Measurements from ENCODE around the gene PRKACA. TPM values are rescaled to one million over a fixed set of nuclear protein-coding genes. Genes with fewer than 3 reads are reported as not detected.

PRKACA gene
- total and polyA plus RNA-seq, 4 experiments from 2014 or later = 0.42 to 51.7 (median 25.6) TPM

- Histone ChIP-seq H3K4me1 (ENCODE audit: insufficient read depth, low read length) (peaks cover 18% of the 10 kb centered on the region), H3K36me3 (ENCODE audit: insufficient read depth, low read length) (no peaks in the 10 kb centered on the region), H3K27ac (ENCODE audit: low read depth, low read length) (no peak overlapping the region), H3K4me3 (ENCODE audit: low read length in 2 of 2) (no peak overlapping the region), H3K9me3 (ENCODE audit: control insufficient read depth in 1 of 2, low read length in 2 of 2) (no peaks in the 10 kb centered on the region), H3K27me3 (ENCODE audit: insufficient read depth, low read length) (no peaks in the 10 kb centered on the region)
- Mint-ChIP-seq H3K27ac (peak overlapping the region in 3 of 7 donors; percentile 38 to 75 (median 51)), H3K4me1 (peaks cover 20 to 45% (median 31%) of the 10 kb centered on the region in 4 donors), H3K27me3 (no peaks in the 10 kb centered on the region), H3K4me3 (peak overlapping the region in 5 of 8 donors; percentile 4 to 56 (median 39)), H3K36me3 (peaks cover 3 to 6% of the 10 kb centered on the region in 2 donors), H3K9me3 (no peaks in the 10 kb centered on the region)
- intact Hi-C loops (cut with micrococcal nuclease) = no loop called here
- DNase-seq = no peak
- CTCF ChIA-PET (ENCODE audit: partially characterized antibody) = interaction anchor here (0.8 to 4.2 kb wide), 11 partner anchors 8 to 340 kb away, joined by 3 to 14 read pairs (median 4); no protein-coding TSS in a partner anchor
- POLR2A ChIA-PET (ENCODE audit: partially characterized antibody) = interaction anchor here (1.1 to 1.4 kb wide), 2 partner anchors 22 to 368 kb away, joined by 3 read pairs; partner anchors contain the start of gene PRKACA
Observed at GRCh38 chr19:14139944-14140343, 22.4 kb upstream of the PRKACA start.

- Histone ChIP-seq H3K36me3 (ENCODE audit: insufficient read depth, low read length) (no peaks in the 10 kb centered on the region), H3K4me3 (ENCODE audit: low read length in 2 of 2) (no peak overlapping the region), H3K4me1 (ENCODE audit: insufficient read depth, low read length) (peaks cover 18% of the 10 kb centered on the region), H3K9me3 (ENCODE audit: control insufficient read depth in 1 of 2, low read length in 2 of 2) (no peaks in the 10 kb centered on the region), H3K27ac (ENCODE audit: low read depth, low read length) (no peak overlapping the region), H3K27me3 (ENCODE audit: insufficient read depth, low read length) (no peaks in the 10 kb centered on the region)
- no peaks in the 10 kb centered on the region for H3K9me3 Mint-ChIP-seq
- H3K36me3 Mint-ChIP-seq = peaks cover 3 to 6% of the 10 kb centered on the region in 2 donors
- H3K27ac Mint-ChIP-seq = peak overlapping the region; percentile 25 to 75 (median 61)
- POLR2A ChIA-PET (ENCODE audit: partially characterized antibody) = interaction anchor here (0.8 to 3.1 kb wide), 5 partner anchors 10 to 369 kb away, joined by 4 to 48 read pairs (median 17); no protein-coding TSS in a partner anchor
- intact Hi-C loops (cut with micrococcal nuclease) = no loop called here
- peak overlapping the region; percentile 51 to 81 (median 72) for H3K4me3 Mint-ChIP-seq
- no peak for DNase-seq
- peaks cover 20 to 45% (median 31%) of the 10 kb centered on the region in 4 donors for H3K4me1 Mint-ChIP-seq
- H3K27me3 Mint-ChIP-seq = no peaks in the 10 kb centered on the region
- CTCF ChIA-PET (ENCODE audit: partially characterized antibody) = interaction anchor here (1.2 to 4.2 kb wide), 4 partner anchors 9 to 293 kb away, joined by 3 to 14 read pairs (median 9); no protein-coding TSS in a partner anchor
Observed at GRCh38 chr19:14138576-14139265, 21.2 kb upstream of the PRKACA start.

- CTCF ChIA-PET (ENCODE audit: partially characterized antibody) = interaction anchor here (0.6 to 4.1 kb wide), 71 partner anchors 9 to 436 kb away, joined by 3 to 68 read pairs (median 5); partner anchors contain the start of genes ADGRE5, C19orf67, MISP3 and NDUFB7
- Mint-ChIP-seq H3K27me3 (no peaks in the 10 kb centered on the region), H3K36me3 (peaks cover 3 to 6% of the 10 kb centered on the region in 2 donors), H3K9me3 (no peaks in the 10 kb centered on the region), H3K4me1 (peaks cover 13 to 33% (median 21%) of the 10 kb centered on the region in 4 donors), H3K4me3 (peak within 1 kb of the TSS; percentile 92 to 100 (median 95)), H3K27ac (peak within 1 kb of the TSS; percentile 85 to 98 (median 96))
- H3K4me3 ChIP-seq (ENCODE audit: low read length in 2 of 2) = peak within 1 kb of the TSS; percentile 73 to 77
- POLR2A ChIA-PET (ENCODE audit: partially characterized antibody) = interaction anchor here (0.7 to 3.2 kb wide), 59 partner anchors 9 to 553 kb away, joined by 3 to 48 read pairs (median 4); partner anchors contain the start of genes ADGRE5, C19orf53, DCAF15 and DNAJB1
- H3K36me3 ChIP-seq (ENCODE audit: insufficient read depth, low read length) = no peaks in the 10 kb centered on the region
- no peaks in the 10 kb centered on the region for H3K27me3 ChIP-seq (ENCODE audit: insufficient read depth, low read length)
- DNase-seq = peak; percentile 98 to 99 (median 99)
- peaks cover 18% of the 10 kb centered on the region for H3K4me1 ChIP-seq (ENCODE audit: insufficient read depth, low read length)
- intact Hi-C loops (cut with micrococcal nuclease) = loop anchor here (1.0 to 2.0 kb wide), 13 partner anchors 13 to 350 kb away; no protein-coding TSS in a partner anchor
- H3K27ac ChIP-seq (ENCODE audit: low read depth, low read length) = peak within 1 kb of the TSS; percentile 93
- H3K9me3 ChIP-seq (ENCODE audit: control insufficient read depth in 1 of 2, low read length in 2 of 2) = no peaks in the 10 kb centered on the region
Observed at GRCh38 chr19:14136509-14137281, 19.1 kb upstream of the PRKACA start, which contains the start of gene ASF1B. ASF1B (minus strand) TSS chr19:14136589; CDS start chr19:14136456, 133 bp downstream.

- H3K9me3 Mint-ChIP-seq = no peaks in the 10 kb centered on the region
- no peaks in the 10 kb centered on the region for H3K27me3 Mint-ChIP-seq
- peak overlapping the region in 6 of 7 donors; percentile 42 to 97 (median 84) for H3K27ac Mint-ChIP-seq
- DNase-seq = no peak
- Histone ChIP-seq H3K27ac (ENCODE audit: low read depth, low read length) (peak overlapping the region; percentile 60), H3K36me3 (ENCODE audit: insufficient read depth, low read length) (no peaks in the 10 kb centered on the region), H3K4me1 (ENCODE audit: insufficient read depth, low read length) (peaks cover 18% of the 10 kb centered on the region), H3K9me3 (ENCODE audit: control insufficient read depth in 1 of 2, low read length in 2 of 2) (no peaks in the 10 kb centered on the region), H3K4me3 (ENCODE audit: low read length in 2 of 2) (peak overlapping the region; percentile 23 to 77), H3K27me3 (ENCODE audit: insufficient read depth, low read length) (no peaks in the 10 kb centered on the region)
- intact Hi-C loops (cut with micrococcal nuclease) = loop anchor here (1.0 to 2.0 kb wide), 6 partner anchors 18 to 345 kb away; no protein-coding TSS in a partner anchor
- ChIA-PET CTCF (ENCODE audit: partially characterized antibody) (interaction anchor here (0.6 to 4.1 kb wide), 64 partner anchors 9 to 437 kb away, joined by 3 to 68 read pairs (median 5); partner anchors contain the start of genes ADGRE5, C19orf67, MISP3 and NDUFB7), POLR2A (ENCODE audit: partially characterized antibody) (interaction anchor here (0.7 to 3.2 kb wide), 51 partner anchors 9 to 554 kb away, joined by 3 to 48 read pairs (median 4); partner anchors contain the start of genes ADGRE5, DCAF15, DNAJB1 and IL27RA)
- peak overlapping the region; percentile 92 to 100 (median 95) for H3K4me3 Mint-ChIP-seq
- peaks cover 3 to 6% of the 10 kb centered on the region in 2 donors for H3K36me3 Mint-ChIP-seq
- peaks cover 13 to 33% (median 21%) of the 10 kb centered on the region in 4 donors for H3K4me1 Mint-ChIP-seq
Observed at GRCh38 chr19:14135985-14136508, 18.5 kb upstream of the PRKACA start.

GRCh38 chr19:14135355-14135754 lies 17.8 kb upstream of the PRKACA start:
- CTCF ChIA-PET (ENCODE audit: partially characterized antibody) = interaction anchor here (0.8 to 4.1 kb wide), 10 partner anchors 14 to 351 kb away, joined by 3 to 68 read pairs (median 13); partner anchors contain the start of gene C19orf67

GRCh38 chr19:14127929-14128509 lies 10.5 kb upstream of the PRKACA start:
- Mint-ChIP-seq H3K27me3 (no peaks in the 10 kb centered on the region), H3K27ac (no peak overlapping the region), H3K9me3 (no peaks in the 10 kb centered on the region), H3K4me1 (no peaks in the 10 kb centered on the region), H3K4me3 (no peak overlapping the region), H3K36me3 (no peaks in the 10 kb centered on the region)
- intact Hi-C loops (cut with micrococcal nuclease) = no loop called here
- H3K36me3 ChIP-seq (ENCODE audit: insufficient read depth, low read length) = no peaks in the 10 kb centered on the region
- H3K27me3 ChIP-seq (ENCODE audit: insufficient read depth, low read length) = no peaks in the 10 kb centered on the region
- POLR2A ChIA-PET (ENCODE audit: partially characterized antibody) = no interaction called here
- H3K4me3 ChIP-seq (ENCODE audit: low read length in 2 of 2) = no peak overlapping the region
- no peak overlapping the region for H3K27ac ChIP-seq (ENCODE audit: low read depth, low read length)
- DNase-seq = no peak
- CTCF ChIA-PET (ENCODE audit: partially characterized antibody) = interaction anchor here (0.9 kb wide), 1 partner anchor 221 kb away, joined by 3 read pairs; no protein-coding TSS in a partner anchor
- no peaks in the 10 kb centered on the region for H3K4me1 ChIP-seq (ENCODE audit: insufficient read depth, low read length)
- H3K9me3 ChIP-seq (ENCODE audit: control insufficient read depth in 1 of 2, low read length in 2 of 2) = no peaks in the 10 kb centered on the region

More at GRCh38 chr19:14135355-14135754, 17.8 kb upstream of the PRKACA start:
- Histone ChIP-seq H3K36me3 (ENCODE audit: insufficient read depth, low read length) (no peaks in the 10 kb centered on the region), H3K4me1 (ENCODE audit: insufficient read depth, low read length) (peaks cover 18% of the 10 kb centered on the region), H3K27ac (ENCODE audit: low read depth, low read length) (peak overlapping the region; percentile 60), H3K27me3 (ENCODE audit: insufficient read depth, low read length) (no peaks in the 10 kb centered on the region), H3K4me3 (ENCODE audit: low read length in 2 of 2) (no peak overlapping the region), H3K9me3 (ENCODE audit: control insufficient read depth in 1 of 2, low read length in 2 of 2) (no peaks in the 10 kb centered on the region)
- Mint-ChIP-seq H3K4me1 (peaks cover 13 to 33% (median 21%) of the 10 kb centered on the region in 4 donors), H3K9me3 (no peaks in the 10 kb centered on the region), H3K36me3 (peaks cover 3 to 6% of the 10 kb centered on the region in 2 donors), H3K27me3 (no peaks in the 10 kb centered on the region), H3K27ac (peak overlapping the region in 6 of 7 donors; percentile 29 to 77 (median 49)), H3K4me3 (peak overlapping the region; percentile 73 to 95 (median 85))
- DNase-seq = no peak
- POLR2A ChIA-PET (ENCODE audit: partially characterized antibody) = interaction anchor here (1.0 to 3.2 kb wide), 7 partner anchors 44 to 383 kb away, joined by 3 to 36 read pairs (median 19); partner anchors contain the start of genes ADGRE5, DNAJB1, IL27RA and MISP3
- intact Hi-C loops (cut with micrococcal nuclease) = no loop called here
